ENCODE results near the gene SPEM1.

DNA sequence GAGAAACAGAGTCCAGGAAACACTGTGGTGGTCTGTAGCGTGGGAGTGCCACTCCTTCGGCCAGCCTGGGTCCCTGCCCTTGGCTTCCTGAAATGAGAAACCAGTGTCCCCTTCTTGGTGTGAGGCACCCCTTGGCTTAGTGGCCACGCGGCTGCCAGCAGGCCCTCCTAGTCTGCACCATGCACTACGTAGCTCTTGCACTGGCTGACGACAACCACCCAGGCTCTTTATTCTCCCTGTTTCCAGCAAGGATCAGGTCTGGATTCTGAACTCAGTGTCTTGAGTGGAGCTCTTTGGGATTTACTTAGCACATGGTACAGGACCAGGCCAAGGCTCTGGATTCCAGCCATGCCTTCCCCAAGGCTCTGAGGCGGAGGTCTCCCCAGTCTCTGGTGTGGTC, 7.4 kb downstream of the SPEM1 start:
- TF ChIP-seq, protein P1, sequence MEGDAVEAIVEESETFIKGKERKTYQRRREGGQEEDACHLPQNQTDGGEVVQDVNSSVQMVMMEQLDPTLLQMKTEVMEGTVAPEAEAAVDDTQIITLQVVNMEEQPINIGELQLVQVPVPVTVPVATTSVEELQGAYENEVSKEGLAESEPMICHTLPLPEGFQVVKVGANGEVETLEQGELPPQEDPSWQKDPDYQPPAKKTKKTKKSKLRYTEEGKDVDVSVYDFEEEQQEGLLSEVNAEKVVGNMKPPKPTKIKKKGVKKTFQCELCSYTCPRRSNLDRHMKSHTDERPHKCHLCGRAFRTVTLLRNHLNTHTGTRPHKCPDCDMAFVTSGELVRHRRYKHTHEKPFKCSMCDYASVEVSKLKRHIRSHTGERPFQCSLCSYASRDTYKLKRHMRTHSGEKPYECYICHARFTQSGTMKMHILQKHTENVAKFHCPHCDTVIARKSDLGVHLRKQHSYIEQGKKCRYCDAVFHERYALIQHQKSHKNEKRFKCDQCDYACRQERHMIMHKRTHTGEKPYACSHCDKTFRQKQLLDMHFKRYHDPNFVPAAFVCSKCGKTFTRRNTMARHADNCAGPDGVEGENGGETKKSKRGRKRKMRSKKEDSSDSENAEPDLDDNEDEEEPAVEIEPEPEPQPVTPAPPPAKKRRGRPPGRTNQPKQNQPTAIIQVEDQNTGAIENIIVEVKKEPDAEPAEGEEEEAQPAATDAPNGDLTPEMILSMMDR (IDR thresholded peaks at IDR 0.05): no peak
- TF ChIP-seq POLR2A (IDR thresholded peaks at IDR 0.05) (no peak), EP300 (IDR thresholded peaks at IDR 0.05) (no peak)
